Muscle of arm (tissue), 12 donors: Measurements from ENCODE around the gene CNTNAP5. TPM values are rescaled to one million over a fixed set of nuclear protein-coding genes. Genes with fewer than 3 reads are reported as not detected.

Source experiments
- DNase-seq: peaks from one replicate; pipeline ENCODE4 v3.0.0-alpha.2; 2013
- polyA plus RNA-seq, 12 donors: library from polyadenylated mRNA; unstranded; fragments of 120-200 nt; gene quantifications; one replicate each; pipeline ENCODE4 v1.2.1, GENCODE V29; 2013; ENCODE audit not compliant: insufficient read length in 12 of 12

CNTNAP5 gene
- polyA plus RNA-seq, 12 donors, result 0.09 to 0.57 (median 0.23) TPM; not detected in 2

DNA sequence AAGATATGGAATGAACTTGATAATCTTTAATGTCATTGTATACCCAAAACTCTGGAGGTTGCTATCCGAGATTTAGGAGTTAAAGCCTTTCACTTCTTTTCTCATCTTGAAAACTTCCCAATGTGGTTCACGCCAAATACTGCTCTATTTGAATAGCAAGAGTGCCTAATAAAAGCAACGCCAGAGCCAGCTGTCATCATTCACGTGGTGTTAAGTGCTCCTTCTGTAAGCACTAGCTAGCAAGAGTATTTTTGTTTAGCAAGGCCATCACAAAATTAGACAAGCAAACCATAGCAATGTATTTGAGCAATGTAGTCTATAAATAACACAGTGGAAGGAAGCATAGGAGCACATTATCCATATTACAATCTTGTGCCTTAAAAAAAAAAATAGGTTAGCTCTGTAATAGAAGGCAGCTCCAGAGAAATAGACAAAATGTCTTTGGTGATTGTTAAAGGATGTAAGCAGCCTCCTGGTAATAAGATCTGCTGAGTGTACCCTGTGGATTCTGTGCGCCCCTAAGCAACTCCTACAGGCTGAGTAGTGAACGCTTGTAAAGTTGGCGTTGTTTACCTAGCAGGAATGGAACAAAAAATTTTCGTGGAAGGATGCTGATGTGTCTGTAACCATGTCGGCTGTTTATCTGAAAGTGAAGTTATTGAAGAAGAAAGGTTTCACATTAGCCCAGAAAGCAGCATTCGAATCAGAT, 518.0 kb downstream of the CNTNAP5 start:
- DNase-seq, result no peak

DNA sequence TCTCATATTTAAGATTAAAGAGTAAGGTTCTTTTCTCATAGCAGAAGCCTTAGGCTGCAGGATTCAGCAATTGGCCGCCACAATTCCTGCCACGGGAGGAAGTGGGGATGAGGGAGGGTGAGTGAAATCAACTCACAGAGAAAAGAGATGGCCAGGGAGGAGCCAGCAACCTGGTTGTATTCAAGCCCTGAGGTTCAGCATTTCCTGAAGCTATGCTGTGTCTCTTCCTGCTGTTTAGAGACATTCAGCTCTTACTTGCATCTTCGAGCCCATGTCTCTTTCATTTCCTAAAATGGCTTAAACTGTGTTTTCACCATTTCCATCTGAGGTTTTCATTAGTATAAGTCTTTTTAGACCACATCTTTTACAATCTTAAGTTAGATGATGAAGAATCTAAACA, 522.6 kb downstream of the CNTNAP5 start:
- DNase-seq, result no peak

DNA sequence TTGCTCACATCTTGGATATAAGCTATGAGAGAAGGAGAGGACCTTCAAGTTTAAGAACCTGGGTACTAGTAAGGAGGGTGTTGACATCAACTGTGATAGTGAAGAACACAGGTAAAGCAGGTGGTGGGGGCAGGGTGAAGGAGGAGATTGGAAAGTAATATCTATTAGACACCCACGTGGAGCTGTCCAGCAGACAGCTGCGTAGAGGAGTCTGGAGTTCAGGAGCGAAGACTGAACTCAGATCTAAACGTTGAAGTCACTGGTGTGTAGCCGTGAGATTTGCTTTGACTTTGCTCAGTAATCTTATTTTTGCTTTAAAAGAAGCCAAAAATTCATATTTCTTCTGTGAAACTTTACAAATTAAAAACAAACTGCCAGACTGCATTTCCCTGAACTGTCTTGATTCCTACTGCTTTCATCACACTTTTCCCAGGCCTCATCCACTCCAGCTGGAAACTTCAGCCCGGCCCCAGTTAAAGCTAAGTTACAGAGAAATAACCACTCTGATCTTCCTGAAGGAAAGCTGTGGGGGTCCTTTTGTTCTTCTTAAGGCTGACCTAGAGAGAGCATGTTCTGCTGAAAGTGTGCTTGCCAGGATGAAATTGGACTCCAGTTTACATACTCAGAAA, 533.3 kb downstream of the CNTNAP5 start:
- DNase-seq, result no peak

DNA sequence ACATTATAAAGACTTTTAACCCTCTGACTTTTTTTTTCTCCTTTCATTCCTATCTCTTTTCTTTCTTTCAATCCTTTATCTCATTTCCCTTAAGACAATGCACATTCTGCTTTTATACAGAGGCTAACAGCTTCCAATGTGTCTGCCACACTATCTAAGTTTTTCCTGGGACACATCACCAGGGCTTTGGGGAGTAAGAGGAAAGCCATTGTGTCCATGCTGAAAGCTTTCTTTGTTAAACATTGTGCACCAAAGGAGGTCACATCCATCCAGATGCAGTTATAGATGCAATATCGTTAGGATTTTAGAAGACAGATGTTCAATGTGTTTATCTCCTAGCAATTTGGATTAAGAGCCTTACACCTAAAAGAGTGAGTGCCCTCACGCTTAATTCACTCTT, 534.1 kb downstream of the CNTNAP5 start:
- no peak for DNase-seq

DNA sequence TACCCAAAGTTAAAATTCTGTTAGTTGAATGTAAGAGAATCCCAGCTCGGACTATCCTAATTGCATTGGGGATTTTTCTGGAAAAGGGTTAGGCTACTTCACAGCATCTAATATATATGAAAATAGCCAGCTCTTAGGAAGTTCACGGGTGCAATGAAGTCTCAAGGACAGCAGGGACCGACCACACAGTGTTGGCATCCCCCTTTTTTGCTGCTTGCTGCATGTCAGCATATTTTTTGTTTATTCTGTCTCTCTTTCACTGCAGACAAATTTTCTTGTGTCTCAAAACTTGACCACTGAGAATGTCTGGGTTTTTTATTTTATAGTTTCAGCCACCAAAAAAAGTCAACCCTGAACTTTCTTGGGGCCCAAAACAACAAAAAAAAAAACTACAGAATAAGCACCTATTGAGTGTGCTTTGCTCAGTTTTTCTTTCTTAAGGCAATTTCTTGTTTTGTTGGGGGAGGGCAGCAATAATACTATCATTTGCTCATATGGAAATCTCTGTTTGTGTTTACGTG, 535.6 kb downstream of the CNTNAP5 start:
- DNase-seq, result no peak

DNA sequence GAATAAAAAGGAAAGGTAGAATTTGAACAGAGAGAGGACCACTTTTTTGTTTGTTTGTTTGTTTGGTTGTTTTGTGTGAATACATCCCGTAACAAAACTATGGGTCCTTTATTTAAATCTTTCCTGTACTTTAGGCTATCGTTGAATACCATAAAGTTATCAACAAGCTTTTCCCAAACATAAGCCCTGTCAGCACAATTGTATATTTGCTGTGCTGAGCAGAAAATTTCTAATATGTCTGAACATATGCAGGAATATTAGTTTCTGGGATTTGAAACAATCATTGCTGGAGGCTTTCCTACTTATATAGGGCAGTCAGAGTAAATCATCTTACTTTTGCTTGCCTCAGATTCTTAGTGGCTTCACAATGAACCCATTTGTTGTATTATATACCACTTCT, 536.4 kb downstream of the CNTNAP5 start:
- no peak for DNase-seq

DNA sequence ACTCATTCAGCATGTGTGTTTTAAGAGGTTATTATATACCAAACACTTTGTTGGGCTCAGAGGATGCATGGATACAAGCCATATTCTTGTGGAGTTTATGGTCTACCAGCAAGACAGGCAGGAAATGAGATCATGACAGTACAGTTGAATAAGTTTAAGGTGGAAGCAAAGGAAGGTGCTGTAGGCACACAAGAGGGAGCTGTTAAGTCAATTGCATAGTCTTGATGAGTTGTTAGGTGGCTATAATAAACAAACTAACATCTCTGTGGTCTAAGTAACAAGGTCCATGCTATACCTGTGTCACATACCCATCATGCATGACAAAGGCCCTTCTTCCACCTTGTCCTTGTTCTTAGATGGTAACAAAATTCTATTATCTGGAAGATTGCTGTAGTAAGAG, 538.3 kb downstream of the CNTNAP5 start:
- DNase-seq, result no peak

DNA sequence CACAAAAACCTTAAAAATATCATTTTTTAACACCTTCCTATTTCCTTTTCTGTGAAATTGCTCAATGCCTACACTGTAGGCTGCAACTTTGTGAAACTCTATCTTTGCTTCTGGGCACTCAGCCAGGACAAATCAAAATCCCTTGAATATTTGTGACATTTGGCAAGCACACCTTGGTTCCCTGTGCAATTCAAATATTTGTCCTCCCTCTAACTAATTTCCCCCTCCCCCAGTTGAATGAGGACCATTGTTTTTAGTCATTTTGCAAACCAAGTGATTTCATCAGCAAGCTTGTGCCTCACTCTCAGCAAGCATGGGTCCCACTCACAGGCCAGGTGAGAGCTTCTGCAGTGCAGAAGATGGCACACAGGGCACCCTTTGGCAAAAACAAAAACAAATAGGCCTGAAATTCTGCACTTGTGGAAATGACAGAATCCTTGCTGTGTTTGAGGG, 541.5 kb downstream of the CNTNAP5 start:
- DNase-seq, result no peak

DNA sequence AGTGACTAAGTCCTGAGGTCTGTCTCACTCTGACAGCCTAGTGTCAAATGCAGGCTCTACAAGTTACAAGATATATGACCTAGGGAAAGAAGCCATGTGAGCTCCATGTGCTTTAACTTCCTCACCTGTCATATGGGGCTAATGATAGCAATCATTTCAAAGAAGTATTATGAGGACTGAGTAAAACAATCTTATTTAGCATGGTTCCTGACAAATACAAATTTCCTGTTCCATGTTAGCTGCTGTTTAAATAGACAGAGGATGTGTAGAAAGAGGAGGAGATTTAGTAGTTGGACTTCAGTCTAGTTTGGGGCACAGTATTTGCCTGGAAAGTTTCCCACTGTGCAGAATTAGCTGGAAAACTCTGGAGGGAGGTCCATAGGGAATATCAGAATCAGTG, 545.8 kb downstream of the CNTNAP5 start:
- DNase-seq, result no peak

DNA sequence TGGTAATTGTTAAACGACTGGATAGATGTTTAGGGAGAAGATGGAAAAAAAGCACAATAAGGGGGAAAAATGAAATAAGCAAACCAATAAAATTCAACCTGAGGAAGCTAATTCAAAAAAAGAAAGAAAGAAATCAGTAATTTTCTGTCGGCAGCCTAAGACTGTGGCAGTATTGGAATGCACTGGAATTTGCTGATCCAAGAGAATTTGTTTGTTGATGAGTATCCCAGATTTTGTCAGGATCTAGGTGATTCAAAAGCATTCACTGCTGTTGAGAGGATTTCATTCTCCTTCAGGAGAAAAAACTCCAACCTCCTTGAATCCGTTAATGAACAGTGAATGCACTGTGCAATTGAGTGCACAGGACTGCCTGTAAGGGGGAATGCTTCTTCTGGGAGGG, 546.7 kb downstream of the CNTNAP5 start:
- no peak for DNase-seq

DNA sequence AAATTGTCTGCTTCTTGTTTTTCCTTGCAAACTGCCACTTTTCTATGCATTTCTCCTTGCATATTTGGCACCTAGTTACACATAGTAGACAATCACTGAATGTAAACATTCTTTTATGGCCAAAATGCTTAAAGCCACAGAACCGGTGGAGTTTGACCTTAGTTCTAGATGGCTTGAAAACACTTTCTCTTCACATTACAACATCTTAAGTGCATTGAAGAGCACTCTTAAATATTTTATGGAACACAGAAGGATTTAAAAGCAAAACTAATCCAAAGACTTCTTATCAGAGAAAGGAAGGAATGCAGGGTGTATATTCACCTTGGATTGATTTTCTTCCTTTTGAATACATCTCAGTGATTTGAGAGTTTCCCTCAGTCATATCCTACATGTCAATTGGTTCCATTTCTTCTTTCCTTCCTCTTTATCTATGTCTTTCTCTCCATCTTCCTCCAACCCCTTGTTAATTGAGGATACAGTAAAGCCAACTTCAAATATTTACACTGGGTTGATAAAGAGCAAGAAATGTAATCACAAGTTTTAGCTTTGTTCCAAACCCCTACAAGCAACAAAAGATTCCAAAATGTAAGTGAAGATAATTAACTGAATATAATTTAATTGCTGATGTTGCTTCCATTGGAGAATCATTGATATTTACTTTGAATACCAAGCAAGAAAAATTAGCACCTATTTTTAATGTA, 548.0 kb downstream of the CNTNAP5 start:
- DNase-seq, result no peak

DNA sequence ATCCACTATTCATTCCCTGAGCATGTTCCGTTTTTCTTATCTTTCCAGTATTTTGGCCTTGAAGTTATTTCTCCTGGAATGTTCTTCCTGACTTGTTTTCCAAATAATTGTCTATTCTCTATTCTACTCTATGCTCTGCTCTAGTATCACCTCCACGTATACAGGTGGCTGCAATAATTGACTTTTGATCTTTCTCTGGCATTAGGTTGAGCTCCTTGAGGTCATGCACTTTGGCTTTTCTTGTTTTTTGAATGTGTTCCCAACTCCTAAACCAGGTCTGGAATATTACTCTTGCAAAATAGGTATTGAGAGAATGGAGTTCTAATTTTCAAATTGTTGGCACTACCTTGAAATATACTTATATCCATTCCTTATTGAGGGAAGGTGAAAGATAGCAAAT, 550.4 kb downstream of the CNTNAP5 start:
- DNase-seq, result no peak

DNA sequence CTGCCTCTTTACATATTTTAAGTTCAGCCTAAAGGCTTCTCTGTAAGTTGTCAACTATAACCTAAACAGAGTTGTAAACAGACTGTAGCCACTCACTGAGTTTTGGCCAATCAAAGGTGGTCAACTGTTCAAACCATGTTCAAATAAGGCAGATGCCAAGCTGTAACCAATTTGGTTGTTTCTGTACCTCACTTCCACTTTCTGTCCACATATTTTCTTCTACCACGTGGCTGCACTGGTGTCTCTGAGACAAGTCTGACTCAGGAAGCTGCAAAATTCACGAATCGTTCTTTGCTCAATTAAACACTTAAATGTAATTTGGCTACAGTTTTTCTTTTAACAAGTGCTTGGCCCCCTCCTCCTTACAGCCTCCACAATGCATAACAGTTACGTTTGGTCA, 555.2 kb downstream of the CNTNAP5 start:
- DNase-seq, result no peak

DNA sequence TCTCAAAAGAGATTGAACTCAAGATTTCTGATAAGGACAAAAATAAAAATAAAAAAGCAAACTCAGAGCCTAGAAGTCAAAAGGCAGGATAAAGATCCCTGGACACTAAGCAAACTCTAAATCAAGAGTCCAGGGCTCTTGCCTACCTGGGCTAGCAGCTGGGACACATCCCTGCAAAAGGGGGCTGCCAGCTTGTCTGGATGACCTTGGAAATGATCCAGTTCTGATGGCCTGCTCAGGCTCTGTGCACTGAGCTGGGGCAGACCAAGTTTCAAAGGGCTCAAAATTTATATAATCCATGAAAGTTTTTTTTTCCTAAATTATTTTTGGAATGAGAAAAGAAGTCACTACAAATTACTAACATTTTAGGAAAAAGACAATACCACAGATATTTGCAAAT, 557.3 kb downstream of the CNTNAP5 start:
- no peak for DNase-seq

DNA sequence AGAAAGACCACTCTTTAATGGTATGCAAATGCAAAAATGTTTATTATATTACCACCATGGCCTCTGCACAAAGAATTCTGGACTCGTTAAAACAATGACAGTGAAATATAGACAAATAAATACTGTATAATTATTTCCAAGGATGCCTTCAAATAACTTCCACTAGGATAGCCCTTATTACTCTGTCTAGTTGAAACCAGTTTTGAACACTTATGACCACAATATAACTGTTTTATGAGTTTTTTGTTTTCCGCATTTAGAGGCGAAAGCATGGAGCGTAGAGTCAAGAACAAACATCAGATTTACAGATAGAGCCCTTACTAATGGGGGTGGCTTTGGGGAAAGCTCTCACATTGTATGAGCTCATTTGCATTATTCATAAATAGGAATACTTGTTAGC, 559.5 kb downstream of the CNTNAP5 start:
- DNase-seq, result no peak

DNA sequence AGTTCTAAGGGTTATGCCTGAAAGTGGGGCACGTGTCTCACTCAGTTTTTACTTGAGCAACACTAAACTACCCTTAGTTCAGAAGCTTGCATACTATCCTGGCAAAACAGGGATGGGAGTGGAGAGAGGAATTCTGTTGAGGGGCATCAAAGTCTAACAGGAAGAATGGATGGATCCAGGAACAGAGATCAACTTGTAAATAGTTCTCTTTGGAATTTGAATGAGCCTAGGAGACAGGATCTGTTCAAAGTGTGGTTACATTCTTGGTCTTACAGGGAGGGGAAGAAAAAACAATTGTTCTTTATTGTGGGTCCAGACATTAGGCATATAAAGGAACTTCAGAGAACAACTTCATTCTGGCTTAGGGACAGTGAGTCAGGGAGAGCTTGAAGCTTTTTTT, 560.2 kb downstream of the CNTNAP5 start:
- DNase-seq, result no peak

DNA sequence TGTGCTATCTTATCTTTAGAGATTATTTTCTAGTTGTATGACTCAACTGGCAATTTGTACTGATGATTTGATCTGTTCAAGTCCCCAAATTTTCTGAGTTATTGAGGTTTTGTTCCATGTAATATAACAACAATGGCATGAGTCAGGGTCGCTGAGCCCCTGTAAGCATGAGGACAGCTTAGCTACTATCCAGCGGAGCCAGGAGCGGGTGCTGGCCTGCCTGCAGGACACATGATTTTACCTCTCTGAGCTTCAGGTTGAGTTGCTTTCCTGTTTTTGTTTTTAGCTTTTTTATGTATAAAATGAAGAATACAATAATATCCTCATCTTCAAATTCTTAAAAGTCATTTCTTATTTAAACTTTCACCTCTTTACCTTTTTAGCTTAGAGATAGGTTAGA, 561.1 kb downstream of the CNTNAP5 start:
- no peak for DNase-seq

DNA sequence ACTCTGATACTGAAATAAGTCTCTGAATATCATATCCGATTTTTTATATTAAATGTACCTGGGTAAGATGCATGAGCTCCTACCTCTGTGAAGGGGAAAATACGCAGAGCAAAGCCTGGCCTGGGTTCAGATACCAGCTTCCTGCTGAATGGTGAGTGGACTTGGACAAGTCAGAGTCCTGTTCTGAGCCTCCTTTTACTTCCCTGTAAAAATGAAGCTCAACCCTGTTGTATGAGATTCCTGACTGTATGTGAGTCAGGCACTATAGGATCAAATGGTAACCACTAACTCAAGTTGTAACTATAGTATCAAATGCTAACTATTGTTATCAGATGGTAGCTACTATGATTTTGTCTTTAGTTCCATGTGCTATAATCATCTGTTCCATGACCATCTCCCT, 561.7 kb downstream of the CNTNAP5 start:
- DNase-seq, result no peak

DNA sequence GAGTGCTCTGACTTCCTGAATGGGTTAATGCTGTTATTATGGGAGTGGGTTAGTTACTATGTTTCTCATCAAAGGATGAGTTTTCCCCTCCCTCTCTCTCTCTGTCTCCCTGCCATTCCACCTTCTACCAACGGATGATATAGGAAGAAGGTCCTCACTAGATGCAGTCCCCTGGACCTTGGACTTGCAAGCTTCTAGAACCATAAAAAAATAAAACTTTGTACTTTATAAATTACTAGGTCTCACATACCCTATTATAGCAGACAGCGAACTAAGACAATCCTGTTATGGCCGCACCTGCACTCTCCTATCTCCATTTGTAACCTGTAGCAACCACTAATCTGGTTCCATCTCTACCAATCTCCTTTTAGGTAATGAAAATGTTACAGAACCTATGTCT, 564.9 kb downstream of the CNTNAP5 start:
- DNase-seq, result no peak

DNA sequence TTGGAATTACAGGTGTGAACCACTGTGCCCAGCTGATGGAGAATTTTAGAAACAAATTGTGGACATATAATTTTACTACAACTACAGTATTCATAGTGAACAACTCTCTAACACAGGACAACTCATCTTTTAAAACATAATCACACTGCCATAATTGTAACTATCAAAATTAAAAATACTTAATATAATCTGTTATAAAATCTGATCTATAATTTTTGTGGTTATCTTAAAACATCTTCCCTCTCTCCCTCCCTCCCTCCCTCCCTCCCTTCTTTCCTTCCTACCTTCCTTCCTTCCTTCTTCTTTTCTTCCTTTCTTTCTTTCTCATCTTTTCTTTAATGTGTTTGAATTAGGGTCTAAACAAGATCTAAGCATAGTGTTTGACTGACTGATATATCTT, 577.7 kb downstream of the CNTNAP5 start:
- no peak for DNase-seq

DNA sequence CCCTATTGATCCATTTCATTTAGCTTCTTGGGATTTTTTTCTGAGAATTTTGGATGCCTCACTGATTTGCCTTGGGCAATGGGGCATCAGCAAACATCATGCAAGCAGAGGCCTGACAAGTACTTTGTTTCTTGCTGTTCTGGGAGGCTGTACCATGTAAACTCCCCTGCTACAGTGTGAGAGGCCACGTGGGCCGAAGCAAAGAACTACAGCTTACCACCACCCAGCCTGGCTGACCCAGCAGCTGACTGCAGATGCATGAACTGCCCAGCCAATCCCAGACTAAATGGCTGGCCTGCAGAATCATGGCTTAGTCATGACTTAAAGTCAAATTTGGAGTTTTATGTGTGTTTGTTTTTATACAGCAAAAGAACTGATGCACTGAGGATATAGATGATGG, 579.9 kb downstream of the CNTNAP5 start:
- no peak for DNase-seq

DNA sequence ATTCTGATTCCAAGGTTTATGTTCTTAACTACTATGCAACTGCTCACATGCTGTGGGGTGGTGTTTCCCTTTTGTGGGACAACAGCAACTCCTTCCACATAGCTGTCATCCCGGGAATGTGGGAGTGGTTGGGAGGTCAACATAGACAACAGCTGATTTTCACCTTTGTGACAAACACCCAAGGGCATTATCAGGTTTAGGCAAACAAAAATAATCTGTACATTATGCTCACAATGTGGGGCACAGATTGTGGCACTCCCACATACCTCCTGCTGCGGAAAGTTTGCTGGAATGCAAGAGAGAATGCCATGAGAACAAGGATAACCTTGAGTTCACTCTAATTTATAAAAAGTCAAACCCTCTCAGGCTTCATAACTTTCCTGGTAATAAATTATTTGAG, 582.6 kb downstream of the CNTNAP5 start:
- no peak for DNase-seq

DNA sequence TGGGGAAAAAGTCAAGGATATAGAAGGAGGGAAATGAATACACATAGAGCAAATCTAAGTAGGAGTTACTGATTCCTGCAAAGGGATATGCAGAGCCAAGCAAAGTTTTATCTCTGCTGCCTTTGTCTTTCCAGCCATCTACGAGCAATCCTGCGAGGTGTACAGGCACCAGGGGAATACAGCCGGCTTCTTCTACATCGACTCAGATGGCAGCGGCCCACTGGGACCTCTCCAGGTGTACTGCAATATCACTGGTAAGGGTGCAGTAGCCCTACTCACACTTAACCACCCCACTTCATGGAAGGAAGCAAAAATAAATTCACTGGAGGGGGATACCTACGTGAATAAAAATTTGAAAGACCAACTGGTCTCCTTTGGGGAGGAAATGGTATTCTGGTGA, 584.6 kb downstream of the CNTNAP5 start:
- no peak for DNase-seq
